ENCODE measurements around the gene KRCC1.

DNA sequence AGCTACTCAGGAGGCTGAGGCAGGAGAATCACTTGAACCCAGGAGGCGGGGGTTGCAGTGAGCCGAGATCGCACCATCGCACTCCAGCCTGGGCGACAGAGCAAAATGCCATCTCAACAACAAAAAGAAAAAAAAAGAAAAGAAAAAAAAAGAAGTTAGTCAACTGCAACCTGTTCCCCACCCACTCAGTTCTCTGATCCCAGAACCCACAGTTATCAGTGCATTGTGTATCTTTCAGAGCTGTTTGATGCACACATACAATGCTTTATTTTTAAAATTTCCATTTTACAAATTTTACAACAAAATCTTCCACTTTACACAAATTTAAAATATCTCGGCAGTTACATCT, 53.2 kb downstream of the KRCC1 start:
- TF ChIP-seq, protein P1, sequence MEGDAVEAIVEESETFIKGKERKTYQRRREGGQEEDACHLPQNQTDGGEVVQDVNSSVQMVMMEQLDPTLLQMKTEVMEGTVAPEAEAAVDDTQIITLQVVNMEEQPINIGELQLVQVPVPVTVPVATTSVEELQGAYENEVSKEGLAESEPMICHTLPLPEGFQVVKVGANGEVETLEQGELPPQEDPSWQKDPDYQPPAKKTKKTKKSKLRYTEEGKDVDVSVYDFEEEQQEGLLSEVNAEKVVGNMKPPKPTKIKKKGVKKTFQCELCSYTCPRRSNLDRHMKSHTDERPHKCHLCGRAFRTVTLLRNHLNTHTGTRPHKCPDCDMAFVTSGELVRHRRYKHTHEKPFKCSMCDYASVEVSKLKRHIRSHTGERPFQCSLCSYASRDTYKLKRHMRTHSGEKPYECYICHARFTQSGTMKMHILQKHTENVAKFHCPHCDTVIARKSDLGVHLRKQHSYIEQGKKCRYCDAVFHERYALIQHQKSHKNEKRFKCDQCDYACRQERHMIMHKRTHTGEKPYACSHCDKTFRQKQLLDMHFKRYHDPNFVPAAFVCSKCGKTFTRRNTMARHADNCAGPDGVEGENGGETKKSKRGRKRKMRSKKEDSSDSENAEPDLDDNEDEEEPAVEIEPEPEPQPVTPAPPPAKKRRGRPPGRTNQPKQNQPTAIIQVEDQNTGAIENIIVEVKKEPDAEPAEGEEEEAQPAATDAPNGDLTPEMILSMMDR (IDR thresholded peaks at IDR 0.05) = no peak
- TF ChIP-seq POLR2AphosphoS5 (IDR thresholded peaks at IDR 0.05) = no peak
- TF ChIP-seq POLR2A (IDR thresholded peaks at IDR 0.05) = no peak
